ENCODE data around the gene VPS13A.

GRCh38 chr9:77374266-77374665 lies 196.9 kb downstream of the VPS13A start:
- TF ChIP-seq ZNF292 (tag by site-specific recombination; IDR thresholded peaks at IDR 0.05; ENCODE audit: borderline replicate concordance, low read depth) (no peak), CTCF (tag by site-specific recombination; IDR thresholded peaks at IDR 0.05) (no peak), ZBTB11 (tag by site-specific recombination; conservative IDR thresholded peaks at IDR 0.05; ENCODE audit: low read depth) (no peak), ZNF707 (tag by site-specific recombination; IDR thresholded peaks at IDR 0.05) (no peak), ZNF184 (tag by site-specific recombination; IDR thresholded peaks at IDR 0.05) (no peak), TCF7L2 (IDR thresholded peaks at IDR 0.05; ENCODE audit: borderline replicate concordance, low read depth, low read length) (no peak), ZNF596 (tag by site-specific recombination; IDR thresholded peaks at IDR 0.05) (no peak), ZNF24 (tag by site-specific recombination; IDR thresholded peaks at IDR 0.05) (no peak)

Measured in HEK293 (cell line).